Small intestine (tissue), 7 donors: ENCODE measurements around the gene SMIM36. TPM values are rescaled to one million over a fixed set of nuclear protein-coding genes. Genes with fewer than 3 reads are reported as not detected.
"Not testable (repeated sequence)": the region's sequence is repeated elsewhere in the genome, so short reads cannot be mapped to it uniquely, and the experiment has no call there.

Experiments
- DNase-seq, 2 donors: peaks; one replicate each; pipeline versions ENCODE4 v3.0.0 to v3.0.0-alpha.2; 2013
- FAIRE-seq: peaks from 2 replicates; lab custom pipeline; 2012; peaks lifted over from hg19 to GRCh38; lab: Jason Lieb, UNC
- H3K27ac ChIP-seq, 3 donors: one replicate each; pipeline ENCODE4 v1.5.1; 2013; ENCODE audit warnings: low read length in 2 of 3, mild to moderate bottlenecking in 2 of 3, control low read depth in 1 of 3, inconsistent platforms in 1 of 3, low read depth in 1 of 3, moderate library complexity in 1 of 3
- H3K27me3 ChIP-seq, 3 donors: one replicate each; pipeline ENCODE4 v1.6.1; 2013; ENCODE audit warnings: low read length in 3 of 3, inconsistent platforms in 1 of 3; ENCODE audit not compliant: control insufficient read depth in 3 of 3, insufficient read depth in 3 of 3
- H3K36me3 ChIP-seq, 3 donors: one replicate each; pipeline ENCODE4 v1.6.1; 2013; ENCODE audit warnings: low read length in 3 of 3, inconsistent platforms in 1 of 3, low read depth in 1 of 3, mild to moderate bottlenecking in 1 of 3, moderate library complexity in 1 of 3; ENCODE audit not compliant: control insufficient read depth in 3 of 3, insufficient read depth in 2 of 3
- H3K4me1 ChIP-seq, 3 donors: one replicate each; pipeline ENCODE4 v1.6.1; 2013; ENCODE audit warnings: low read length in 2 of 3, inconsistent platforms in 1 of 3, low read depth in 1 of 3, mild to moderate bottlenecking in 1 of 3, moderate library complexity in 1 of 3; ENCODE audit not compliant: control insufficient read depth in 3 of 3, insufficient read depth in 2 of 3
- H3K4me3 ChIP-seq, 3 donors: one replicate each; pipeline ENCODE4 v1.5.1; 2013; ENCODE audit warnings: low read length in 3 of 3, control low read depth in 1 of 3, inconsistent platforms in 1 of 3, low read depth in 1 of 3, mild to moderate bottlenecking in 1 of 3, moderate library complexity in 1 of 3
- H3K9me3 ChIP-seq, 2 donors: one replicate each; pipeline ENCODE4 v1.6.1; 2013; ENCODE audit warnings: low read depth in 1 of 2, low read length in 1 of 2; ENCODE audit not compliant: control insufficient read depth in 2 of 2, insufficient read depth in 1 of 2
- WGBS, 3 donors: extraction: QIAGEN DNeasy Blood & Tissue Kit; methylation state at CpG; one replicate each; pipeline ENCODE4 v1.1.7; 2013; 5-methylcytosine and 5-hydroxymethylcytosine counted together
- polyA plus RNA-seq, 4 donors: library from polyadenylated mRNA; stranded (reverse) in 3 of 4; unstranded in 1 of 4; fragments of 200-250 nt in 3 of 4; fragments of 120-200 nt in 1 of 4; gene quantifications; one replicate each; pipeline versions ENCODE4 v1.2.1 to v1.2.3, GENCODE V29; 2013
- donor health status: healthy with polysubstance abuse.
- donor health status: control.
- donor health status: control.
- donor health status: Bipolar disorder and iron deficiency.
- donor health status: healthy.

SMIM36 gene
- polyA plus RNA-seq, 4 donors = not detected

DNA sequence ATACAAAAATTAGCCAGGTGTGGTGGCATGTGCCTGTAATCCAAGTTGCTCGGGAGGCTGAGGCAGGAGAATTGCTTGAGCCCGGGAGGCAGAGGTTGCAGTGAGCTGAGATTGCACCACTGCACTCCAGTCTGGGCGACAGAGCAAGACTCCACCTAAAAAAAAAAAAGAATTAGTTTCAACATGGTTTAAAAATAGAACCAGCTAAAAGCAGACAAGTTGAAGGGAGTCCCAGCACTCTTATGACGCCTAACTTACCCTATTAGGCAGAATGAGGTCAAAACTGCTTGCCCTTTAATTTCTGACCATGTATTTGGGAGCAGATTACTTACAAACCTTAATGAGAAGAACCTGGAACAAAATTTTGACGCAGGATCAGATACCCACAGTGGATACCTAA, 107.1 kb downstream of the SMIM36 start:
- peaks cover 6 to 18% (median 6%) of the 10 kb centered on the region in 3 donors for H3K36me3 ChIP-seq
- 89 to 94% (median 93%) methylated on average over 5 of the region's 5 CpGs for WGBS, 3 donors
- not testable (repeated sequence) for DNase-seq, H3K9me3 ChIP-seq, H3K27me3 ChIP-seq, FAIRE-seq, H3K4me1 ChIP-seq, H3K4me3 ChIP-seq, H3K27ac ChIP-seq

DNA sequence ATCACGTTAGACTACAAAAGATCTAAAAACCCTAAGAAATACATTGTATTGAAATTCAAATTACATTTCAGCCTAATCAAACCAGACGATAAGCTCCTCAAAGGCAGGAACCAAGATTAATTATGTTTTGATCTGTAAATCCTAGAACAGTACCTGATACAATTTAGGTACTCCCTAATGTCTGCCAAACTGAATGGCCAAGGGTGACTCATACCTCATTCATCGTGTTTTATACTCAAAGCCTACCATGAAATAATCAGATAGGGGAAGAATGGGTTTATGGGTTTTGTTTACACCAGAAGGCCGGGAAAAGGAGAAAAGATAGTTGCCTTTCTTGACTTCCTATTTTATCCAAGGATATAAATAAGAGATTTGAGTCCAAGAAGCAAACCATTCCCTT, 108.9 kb downstream of the SMIM36 start:
- Histone ChIP-seq H3K36me3 (peaks cover 6 to 26% (median 13%) of the 10 kb centered on the region in 3 donors), H3K9me3 (no peaks in the 10 kb centered on the region), H3K27ac (no peak overlapping the region), H3K27me3 (no peaks in the 10 kb centered on the region), H3K4me1 (no peaks in the 10 kb centered on the region), H3K4me3 (no peak overlapping the region)
- WGBS, 3 donors = 64 to 80% (median 72%) methylated on average over 4 of the region's 4 CpGs
- no peak for FAIRE-seq
- DNase-seq = no peak

Other genes with a start within 250 kb of the SMIM36 start
- gene HLF, start 246.5 kb downstream of the SMIM36 start, polyA plus RNA-seq = 1 to 10 TPM in 1 of 4 donors, under 1 TPM in 3; 0.31 to 2.3 (median 0.61) TPM
- gene MMD, start 89.6 kb downstream of the SMIM36 start, polyA plus RNA-seq = 10 to 100 TPM in 2 of 4 donors, 1 to 10 TPM in 2; 4.0 to 12.5 (median 10.3) TPM
- gene TMEM100, start 211.4 kb upstream of the SMIM36 start, polyA plus RNA-seq = 10 to 100 TPM in 1 of 4 donors, 1 to 10 TPM in 2, under 1 TPM in 1; 0.45 to 24.0 (median 6.0) TPM
- gene PCTP, start 239.6 kb upstream of the SMIM36 start, polyA plus RNA-seq = 10 to 100 TPM; 22.4 to 33.5 (median 25.9) TPM